NCI-H128 (cell line): ENCODE measurements around the gene MACROD2.

Source experiments
- DNase-seq: peaks from one replicate; lab custom pipeline; 2025; ENCODE audit not compliant: unreplicated experiment; lab: John Stamatoyannopoulos, UW

The MACROD2 gene

DNA sequence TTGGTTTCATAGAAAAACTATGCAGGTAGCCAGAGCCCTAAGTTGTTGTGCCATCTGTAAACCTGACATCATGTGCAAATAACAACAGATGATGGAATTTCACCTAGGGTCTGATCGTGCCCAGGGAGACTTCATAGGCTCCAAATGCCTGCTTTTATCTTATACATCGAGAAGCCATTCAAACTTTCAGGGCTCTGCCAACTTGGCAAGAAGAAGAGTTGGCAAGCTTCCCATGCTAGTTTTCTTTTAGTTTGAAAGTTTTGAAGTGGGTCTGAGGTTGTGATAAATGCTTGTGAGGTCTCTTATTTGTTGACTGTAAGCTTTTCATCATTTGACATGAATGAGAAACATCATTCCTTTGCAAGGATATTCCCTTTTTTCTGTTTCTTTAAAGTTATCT lies 517.5 kb downstream of the MACROD2 start:
- no peak for DNase-seq

DNA sequence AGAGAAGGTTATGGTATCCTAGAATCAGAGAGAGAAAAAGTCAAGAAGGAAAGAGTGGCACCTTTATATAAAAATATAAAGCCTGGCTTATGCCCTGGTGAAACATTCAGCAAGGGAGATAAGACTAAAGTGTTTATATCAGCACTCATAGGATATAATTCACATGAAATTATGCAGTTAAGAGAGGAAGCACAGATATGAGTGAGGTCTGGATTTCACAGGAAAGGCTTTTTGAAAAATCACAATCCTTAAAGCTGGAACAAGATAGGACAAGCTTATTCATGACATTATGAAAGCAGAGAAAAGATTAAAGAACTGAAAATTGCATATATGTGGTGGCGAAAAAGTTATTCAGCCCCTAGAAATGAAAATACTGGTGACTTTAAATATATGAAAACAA lies 523.3 kb downstream of the MACROD2 start:
- no peak for DNase-seq

DNA sequence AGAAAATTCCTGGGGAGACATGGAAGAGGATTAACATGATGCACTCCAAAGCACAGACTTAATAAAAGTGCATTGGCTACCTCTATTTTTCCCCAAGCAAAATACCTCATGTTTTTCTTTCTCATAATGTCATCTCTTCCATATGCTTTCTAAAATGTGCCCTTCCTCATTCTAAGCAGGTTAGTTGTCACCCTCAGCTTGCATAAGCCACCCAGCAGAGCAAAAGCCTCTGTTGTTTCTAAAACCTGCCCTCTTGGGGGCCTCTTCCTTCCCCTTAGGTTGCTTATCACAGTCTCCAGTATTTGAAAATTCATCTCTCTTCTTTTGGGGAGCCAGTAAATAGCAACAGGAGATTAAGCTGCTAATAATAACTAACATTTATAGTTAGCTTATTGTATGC lies 525.7 kb downstream of the MACROD2 start:
- DNase-seq, result no peak

DNA sequence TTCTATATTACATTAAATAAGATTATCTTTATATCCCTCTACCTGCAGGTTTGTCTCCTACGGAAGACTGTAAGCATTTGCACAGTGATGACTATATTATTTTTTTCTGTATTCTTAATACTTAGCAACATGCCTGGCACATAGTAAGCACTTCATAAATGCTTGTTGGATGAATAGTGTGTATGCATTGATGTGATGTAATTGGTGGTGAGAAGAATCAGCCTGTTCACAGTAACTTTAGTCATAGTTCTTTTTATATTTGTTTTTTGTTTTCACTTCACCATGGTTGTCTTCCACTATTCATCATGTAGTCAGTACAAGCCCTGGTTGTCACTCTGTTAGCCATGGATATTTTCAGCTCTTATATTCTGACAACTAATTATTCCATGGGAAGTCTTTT lies 526.1 kb downstream of the MACROD2 start:
- no peak for DNase-seq

DNA sequence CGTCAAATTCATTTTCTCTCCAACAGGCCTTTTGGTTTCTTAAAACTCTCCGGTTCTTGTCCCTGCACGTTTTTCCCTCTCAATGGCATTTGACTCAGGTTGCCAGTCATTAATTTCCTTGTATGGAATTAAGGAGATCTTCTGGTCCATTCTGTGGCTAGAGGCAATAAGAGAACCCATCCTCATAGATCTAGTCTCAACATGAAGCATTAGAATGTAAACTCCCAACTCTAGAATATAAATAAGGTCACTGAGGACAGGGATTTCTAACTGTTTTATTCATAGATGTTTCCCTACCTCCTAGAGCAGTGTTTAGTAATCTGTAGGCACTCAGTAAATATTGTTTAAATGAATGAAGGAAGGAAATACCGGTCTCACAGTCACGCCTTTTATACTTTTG lies 527.3 kb downstream of the MACROD2 start:
- no peak for DNase-seq

DNA sequence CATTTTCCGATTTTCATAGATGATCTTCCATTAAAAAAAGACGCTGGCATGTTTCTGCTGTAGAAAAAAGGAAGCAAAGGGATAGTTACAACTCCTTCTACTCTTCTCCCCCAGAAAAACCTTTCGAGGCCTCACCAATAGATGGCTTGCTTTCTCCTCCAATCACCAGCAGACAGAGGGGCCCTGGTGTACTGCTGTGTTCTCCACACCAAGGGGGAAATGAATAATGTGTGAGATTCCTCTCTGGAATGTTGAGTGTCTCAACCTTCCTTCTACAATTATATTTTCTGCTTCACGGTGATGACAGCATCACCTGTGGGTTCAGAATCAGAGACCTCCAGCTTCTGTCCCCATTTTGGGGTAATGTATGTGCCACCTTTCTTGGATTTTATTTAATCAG lies 527.8 kb downstream of the MACROD2 start:
- DNase-seq, result no peak

DNA sequence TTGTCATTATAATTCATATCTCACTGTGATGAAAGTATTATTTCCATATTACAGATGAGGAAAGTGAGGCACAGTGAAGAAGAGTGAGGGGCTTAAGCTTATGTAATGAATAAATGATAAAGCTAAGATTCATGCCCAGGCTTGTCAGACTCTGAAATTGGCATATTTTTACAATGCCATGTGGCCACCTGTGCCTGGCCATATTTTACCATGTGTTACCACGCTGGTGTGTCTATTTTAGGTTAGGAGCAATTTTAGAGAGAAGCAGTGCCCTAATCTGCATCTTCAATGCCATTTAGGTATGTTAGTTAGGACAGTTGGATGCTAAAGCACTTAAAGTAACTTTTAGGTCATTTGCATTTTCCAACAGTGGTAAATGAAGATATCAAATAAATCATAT lies 530.1 kb downstream of the MACROD2 start:
- no peak for DNase-seq

DNA sequence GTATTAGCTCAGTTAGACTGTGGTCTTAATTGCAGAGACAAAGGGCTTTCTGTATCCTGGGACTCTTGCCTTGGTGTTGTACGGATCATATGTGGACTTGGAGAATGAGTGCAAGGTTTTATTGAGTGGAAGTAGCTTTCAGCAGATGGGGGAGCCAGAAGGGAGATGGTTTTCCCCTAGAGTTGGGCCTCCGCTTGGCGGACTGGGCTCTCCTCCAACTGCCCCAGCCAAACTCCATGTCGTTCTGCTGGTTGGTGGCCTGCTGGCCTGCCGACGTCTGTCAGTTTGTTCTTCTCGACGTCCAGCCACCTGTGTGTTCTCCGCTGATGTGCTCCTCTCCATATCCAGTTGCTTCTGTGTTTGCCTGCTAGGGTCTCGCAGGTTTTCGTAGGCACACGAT lies 531.6 kb downstream of the MACROD2 start:
- DNase-seq, result no peak

DNA sequence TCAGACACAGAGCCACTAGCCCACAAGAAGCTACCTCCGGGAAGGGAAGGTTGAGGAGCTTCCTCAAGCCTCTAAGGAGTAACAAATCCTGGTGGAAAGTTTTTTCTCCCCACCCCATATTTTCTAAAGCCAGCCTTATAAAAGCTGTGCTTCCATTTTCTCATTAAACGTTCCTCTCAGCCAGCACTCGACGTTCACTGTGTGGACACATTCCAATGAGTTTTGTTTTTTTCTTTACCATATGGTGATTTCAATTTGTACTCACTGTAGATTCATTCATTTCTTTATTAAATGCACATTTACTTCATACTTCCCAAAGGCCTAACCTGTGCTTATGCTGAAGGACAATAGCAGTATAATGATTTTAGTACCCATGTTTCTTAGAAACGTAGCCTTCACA lies 536.5 kb downstream of the MACROD2 start:
- no peak for DNase-seq

DNA sequence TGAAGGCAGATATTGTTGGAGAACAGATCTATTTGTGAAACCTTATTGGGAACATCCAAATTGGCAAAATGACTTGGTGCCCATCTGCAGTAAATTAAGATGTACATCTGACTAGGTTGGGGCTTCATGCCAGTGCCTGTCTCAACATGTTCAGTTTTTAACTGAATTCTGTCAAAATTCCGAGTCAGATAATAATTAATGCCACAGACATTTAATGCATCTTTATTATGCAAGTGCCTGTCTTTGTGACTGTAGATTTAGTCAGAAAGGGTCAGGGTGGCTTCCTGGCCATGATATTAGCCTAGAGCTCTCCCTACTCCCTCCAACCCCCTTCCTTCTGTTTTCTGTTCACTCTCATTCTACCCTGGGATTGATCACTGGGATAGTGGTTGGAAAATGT lies 541.4 kb downstream of the MACROD2 start:
- no peak for DNase-seq

DNA sequence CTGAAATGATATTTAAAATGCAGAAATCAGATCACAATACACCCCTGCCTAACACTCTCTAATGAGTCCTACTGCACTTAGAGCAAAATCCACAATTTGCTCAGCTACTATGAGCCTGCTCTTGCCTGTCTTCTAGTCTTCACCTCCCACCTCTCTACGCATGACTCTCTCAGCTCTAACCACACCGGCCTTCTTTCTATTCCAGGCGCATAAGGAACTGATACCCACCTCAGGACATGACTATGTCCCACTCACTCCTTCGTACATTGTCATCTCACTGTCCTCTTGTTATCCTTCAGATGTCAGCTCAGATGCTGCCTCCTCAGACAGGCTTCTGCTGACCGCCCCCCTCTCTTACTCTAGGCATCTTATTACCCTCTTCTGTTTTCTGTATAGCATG lies 543.1 kb downstream of the MACROD2 start:
- no peak for DNase-seq

DNA sequence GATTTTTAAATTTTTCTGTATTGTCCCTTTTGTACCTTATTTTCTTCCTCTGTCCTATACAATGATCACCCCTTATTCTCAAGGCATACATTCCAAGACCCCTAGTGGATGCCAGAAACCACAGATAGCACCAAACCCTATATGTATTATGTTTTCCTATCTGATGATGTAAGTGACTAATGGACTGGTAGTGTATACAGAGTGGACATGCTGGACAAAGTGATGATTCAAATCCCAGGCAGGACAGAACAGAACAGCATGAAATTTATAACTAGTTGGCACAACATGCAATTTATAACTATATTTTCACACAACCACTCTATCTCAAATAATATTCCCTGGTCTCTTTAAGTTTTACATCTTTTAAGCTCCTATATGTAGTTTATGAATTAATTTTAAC lies 547.7 kb downstream of the MACROD2 start:
- DNase-seq, result no peak

DNA sequence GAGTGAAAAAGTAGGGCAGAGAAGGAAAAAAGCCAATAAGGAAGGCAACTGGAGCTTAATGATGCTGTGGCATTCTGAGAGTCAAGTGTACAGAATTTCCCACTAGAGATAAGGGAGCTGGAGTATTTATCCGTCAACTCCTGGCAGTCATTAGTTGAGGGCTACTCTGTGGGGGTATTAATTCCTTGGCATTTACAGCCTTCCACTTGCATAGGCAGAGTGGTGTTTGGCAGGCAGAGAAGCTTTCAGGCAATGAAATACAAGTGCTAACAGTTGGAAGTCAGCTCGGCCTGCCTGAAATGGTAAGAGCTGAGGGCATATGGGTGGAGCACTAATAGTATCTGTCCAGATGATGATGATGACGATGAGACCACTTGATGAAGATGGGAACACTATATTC lies 549.4 kb downstream of the MACROD2 start:
- DNase-seq, result no peak

DNA sequence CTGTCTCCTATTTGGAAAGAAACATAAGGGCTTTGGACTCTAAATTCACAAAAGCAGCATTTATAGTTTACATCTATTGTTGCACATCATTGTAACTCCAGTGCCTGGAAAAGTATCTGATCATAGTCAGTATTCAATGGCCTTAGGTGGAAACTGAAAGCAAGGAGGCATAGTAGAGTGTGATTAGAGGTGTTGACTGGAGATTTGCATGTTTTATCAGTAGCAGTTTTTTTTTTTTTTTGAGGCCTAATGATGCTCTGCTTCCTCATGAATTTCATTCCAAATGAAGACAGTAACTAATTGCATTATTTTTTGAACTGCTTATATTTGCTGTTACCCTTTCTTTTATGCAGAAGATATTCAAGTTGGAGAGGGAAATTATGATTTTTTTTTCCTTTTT lies 555.3 kb downstream of the MACROD2 start:
- DNase-seq, result no peak

DNA sequence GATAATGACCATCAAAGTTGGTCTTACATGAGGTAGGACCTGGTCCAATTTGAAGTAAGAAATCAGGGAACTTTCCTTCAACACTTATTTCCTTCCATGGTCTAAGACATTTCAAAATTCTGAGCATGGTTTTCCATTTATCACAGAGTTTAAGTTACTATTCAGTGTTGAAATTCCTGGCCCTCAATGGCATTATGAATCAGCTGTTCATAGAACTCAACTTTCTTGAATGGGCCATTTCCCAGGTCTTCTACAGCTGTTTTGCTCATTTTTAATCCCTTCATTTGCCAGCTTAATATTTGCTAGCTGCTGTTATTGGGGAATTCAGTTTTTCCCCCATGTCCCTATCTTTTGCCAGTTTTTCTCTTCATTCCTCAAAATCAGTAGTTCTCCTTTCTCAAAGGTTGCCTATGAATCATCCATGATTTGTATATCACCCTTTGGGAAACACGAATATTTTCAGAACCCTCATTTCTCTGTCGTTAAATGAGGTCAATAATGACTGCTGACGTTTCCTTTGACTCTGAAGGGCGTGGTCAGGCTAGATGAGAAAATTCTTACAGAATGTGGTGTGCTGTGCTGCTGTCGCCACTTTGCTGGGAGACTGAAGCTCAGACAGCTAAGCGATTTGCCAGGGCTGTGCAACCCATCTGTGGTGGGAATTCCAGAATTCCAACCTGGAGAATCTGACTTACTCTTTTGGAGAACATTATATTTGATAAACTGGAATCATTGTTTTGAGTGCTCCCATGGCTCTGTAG lies 558.6 kb downstream of the MACROD2 start:
- DNase-seq, result no peak

DNA sequence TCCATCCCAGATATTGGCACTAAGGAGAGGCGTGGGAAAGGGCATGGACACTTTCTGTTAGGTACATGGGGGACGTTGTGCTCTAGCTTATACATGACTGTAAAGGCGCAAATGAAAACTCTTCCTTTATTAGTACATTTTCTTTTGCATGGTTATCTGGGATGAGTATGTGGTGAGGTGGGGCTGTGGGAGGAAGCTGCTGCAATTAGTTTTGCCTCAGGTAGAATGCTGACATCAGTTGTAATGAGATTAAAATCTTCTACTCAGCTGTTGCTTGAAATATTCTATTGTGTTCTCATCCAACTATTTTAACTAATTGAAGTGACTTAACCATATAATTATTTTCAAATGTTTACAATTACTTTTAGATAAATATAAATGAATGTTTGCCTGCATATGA lies 560.4 kb downstream of the MACROD2 start:
- DNase-seq, result no peak

DNA sequence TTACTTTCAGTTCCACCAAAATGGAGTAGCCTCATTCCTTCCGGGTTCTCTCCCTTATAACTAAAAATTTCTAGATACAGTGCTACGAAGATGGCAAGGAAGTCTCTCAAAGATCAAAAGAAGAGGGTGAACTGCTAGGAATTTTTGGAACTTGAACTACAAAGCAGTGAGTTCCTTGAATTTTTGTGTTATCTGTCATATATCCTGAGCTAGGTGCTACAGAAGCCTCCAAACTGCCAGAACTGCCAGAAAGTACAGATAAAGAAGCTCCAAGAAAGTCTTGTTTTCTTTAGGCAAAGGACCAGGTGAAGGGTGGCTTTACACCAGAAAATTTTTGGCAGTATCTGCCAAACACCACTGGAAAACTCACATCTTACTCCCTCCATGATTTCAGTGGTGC lies 560.9 kb downstream of the MACROD2 start:
- no peak for DNase-seq

DNA sequence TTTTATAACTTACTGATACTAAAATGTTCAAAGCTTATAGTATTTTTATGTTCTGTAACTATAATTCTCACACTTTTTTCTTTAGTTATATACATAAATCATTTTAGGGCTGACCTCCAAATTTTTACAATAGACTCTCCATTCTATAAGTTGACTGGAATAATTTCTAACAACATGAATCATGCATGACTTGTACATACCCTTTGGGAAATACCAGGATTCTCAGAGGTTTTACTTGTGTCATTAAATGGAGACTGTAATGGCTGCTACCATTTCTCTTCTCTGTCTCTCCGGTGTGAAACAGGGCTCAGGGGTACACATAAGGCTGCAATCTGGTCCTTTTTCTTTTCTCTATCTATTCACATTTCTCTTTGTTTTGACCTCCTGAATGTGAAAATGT lies 564.3 kb downstream of the MACROD2 start:
- no peak for DNase-seq

DNA sequence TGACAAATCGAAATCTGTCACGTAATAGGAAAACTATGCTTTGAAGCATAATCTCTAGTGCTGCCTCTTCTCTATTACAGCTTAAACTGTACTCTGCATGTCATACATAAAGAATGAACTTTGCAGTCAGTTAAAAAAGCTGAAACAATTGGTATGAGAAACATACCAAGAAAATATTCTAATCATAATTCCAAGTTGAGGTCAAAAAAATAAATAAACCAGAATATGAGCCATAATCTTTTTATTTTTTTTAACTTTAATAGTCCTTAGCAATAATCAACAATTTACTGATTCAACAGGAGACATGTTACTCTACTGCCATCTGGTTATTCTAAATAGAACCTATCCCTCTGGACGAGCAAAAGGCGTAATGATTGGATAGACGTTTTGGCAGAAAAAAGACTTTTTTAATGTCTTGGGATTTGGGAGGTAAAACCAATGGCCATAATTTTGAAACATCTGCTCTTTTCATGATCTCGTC lies 566.5 kb downstream of the MACROD2 start:
- no peak for DNase-seq

DNA sequence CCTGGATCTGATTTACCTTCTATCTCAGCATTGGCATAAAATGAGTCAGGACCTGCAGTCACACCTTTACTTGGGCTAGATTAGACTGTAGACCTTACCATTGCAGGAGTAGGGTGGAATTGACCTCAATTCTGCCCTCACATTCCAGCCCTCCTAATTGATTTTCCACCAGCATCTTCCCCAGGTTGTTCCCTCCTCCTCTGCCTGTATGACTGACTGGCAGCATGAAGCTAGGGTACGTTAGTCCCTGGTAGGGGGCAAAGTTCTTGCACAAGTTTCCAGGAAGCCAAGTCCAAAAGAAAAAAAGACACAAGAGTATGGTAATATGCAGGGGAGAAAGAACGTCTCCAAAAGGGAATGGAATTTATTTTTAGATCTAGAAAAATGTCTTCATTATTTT lies 567.7 kb downstream of the MACROD2 start:
- DNase-seq, result no peak

DNA sequence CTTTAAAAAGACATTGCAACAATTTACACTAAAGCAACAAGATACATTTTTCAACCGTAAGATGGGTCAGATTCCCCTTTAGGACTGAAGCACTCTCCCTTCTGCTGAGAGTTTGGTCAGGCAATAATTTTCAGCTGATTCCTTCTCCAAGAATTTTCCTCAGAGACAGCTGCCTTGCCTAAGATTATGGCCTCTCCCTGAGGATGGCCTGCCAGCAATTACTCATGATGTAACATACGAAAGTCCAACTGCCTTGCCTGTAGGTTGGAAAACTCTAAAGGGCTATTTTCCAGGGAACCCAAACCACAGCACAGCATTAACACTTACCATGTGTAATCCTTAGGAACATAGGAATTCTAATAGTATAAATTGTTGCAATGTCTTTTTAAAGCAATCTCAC lies 571.2 kb downstream of the MACROD2 start:
- DNase-seq, result no peak

DNA sequence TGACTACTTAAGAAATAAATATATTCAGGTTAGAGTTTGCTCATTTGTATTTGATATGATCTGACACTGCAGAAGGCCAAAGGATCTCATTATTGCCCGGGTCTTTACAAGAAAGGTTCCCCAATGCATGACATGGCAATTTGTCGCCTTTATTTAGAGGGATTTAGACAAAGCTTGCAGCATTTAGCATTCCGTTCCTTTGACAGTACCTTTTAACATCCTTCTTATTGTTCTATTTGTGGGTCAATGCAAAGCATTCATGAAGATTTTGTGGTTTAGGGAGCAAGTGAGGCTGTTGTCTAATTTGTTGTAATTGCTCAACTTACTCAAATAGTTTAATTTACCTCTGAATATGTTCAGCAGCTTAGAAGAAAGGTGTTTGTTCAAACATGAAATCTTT lies 572.9 kb downstream of the MACROD2 start:
- DNase-seq, result no peak

DNA sequence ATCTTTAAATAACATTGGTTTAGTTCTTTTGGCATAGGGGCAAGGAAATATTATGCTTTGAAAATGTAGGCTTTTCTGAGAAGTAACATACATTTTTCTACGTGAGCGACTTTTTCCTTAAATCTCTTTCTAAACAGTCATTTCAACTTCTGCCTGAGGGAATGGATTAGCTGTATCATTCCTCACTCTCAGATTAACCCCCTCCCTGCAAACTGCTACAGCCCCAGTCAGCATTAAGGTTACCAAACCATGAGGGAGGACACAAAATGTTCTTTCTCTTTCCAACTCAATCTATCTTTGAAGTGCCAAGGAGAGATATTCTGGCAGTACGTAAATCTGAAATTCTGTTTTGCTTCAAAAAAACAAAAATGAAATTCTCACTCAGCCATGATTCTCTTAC lies 573.4 kb downstream of the MACROD2 start:
- DNase-seq, result no peak
